Measurements from ENCODE around the gene BCAS3. TPM values are rescaled to one million over a fixed set of nuclear protein-coding genes. Genes with fewer than 3 reads are reported as not detected.

BCAS3 gene
- total and polyA plus RNA-seq, 2 donors (not counting 1 experiment from before 2014, with no cell fraction given), result 13.9 to 73.4 TPM

- H3K4me1 Mint-ChIP-seq, result no peaks in the 10 kb centered on the region
- H2AFZ ChIP-seq (ENCODE audit: insufficient read depth, low read depth, low read length, poor library complexity, severe bottlenecking), result no peak overlapping the region
- H3K9me3 ChIP-seq (ENCODE audit: control extremely low read depth in 1 of 3, control insufficient read depth in 2 of 3, insufficient read depth in 1 of 3, low read length in 2 of 3), result peaks cover 0 to under 1% (median 0%) of the 10 kb centered on the region in 3 donors
- intact Hi-C loops (cut with micrococcal nuclease), result no loop called here
- H3K27me3 Mint-ChIP-seq, result no peaks in the 10 kb centered on the region
- ATAC-seq (ENCODE audit: low read depth) (no peak), DNase-seq (no peak)
- no peak overlapping the region for H3K4me3 ChIP-seq (ENCODE audit: control extremely low read depth in 1 of 5, extremely low read depth in 1 of 5, insufficient read depth in 1 of 5, low read depth in 2 of 5, low read length in 4 of 5)
- 100% methylated on average over 5 of the region's 6 CpGs for WGBS (ENCODE audit: insufficient coverage)
- ChIA-PET POLR2A (no interaction called here), CTCF (no interaction called here)
- no peaks in the 10 kb centered on the region for H3K36me3 ChIP-seq (replicated peaks in 1 of 2; ENCODE audit: control extremely low read depth in 1 of 2, control insufficient read depth in 1 of 2, extremely low read depth in 1 of 2, insufficient read depth in 2 of 2, low read length in 1 of 2)
- H3K4me3 Mint-ChIP-seq, result no peak overlapping the region
- H3K79me2 ChIP-seq (ENCODE audit: control insufficient read depth, insufficient read depth, low read length), result no peaks in the 10 kb centered on the region
- no peaks in the 10 kb centered on the region for H3K9me3 Mint-ChIP-seq (ENCODE audit: insufficient read depth)
- H3K9ac ChIP-seq (ENCODE audit: low read length), result no peak overlapping the region
- H4K20me1 ChIP-seq (ENCODE audit: control insufficient read depth, insufficient read depth, low read length, poor library complexity, severe bottlenecking), result no peaks in the 10 kb centered on the region
- no peak overlapping the region for H3K27ac Mint-ChIP-seq
- TF ChIP-seq CTCF (IDR thresholded peaks at IDR 0.05) (no peak), EZH2 (IDR thresholded peaks at IDR 0.05; ENCODE audit: borderline replicate concordance, insufficient read depth, low read depth, low read length, poor library complexity, severe bottlenecking) (no peak)
- H3K4me2 ChIP-seq (replicated peaks; ENCODE audit: low read depth, low read length, poor library complexity, severe bottlenecking), result no peak overlapping the region
- no peak overlapping the region for H3K27ac ChIP-seq (ENCODE audit: low read length in 2 of 2)
- H3K4me1 ChIP-seq (ENCODE audit: control insufficient read depth in 2 of 2, insufficient read depth in 2 of 2, low read length in 2 of 2), result no peaks in the 10 kb centered on the region
- no peaks in the 10 kb centered on the region for H3K27me3 ChIP-seq (replicated peaks in 1 of 4; ENCODE audit: control extremely low read depth in 1 of 4, control insufficient read depth in 3 of 4, insufficient read depth in 4 of 4, low read length in 3 of 4)
Measured at GRCh38 chr17:60910415-60910814, 232.8 kb downstream of the BCAS3 start.

GRCh38 chr17:60914078-60914477 is 236.4 kb downstream of the BCAS3 start:
- Mint-ChIP-seq H3K4me1 (no peaks in the 10 kb centered on the region), H3K9me3 (ENCODE audit: insufficient read depth) (peaks cover 8% of the 10 kb centered on the region), H3K4me3 (no peak overlapping the region), H3K27ac (no peak overlapping the region), H3K27me3 (no peaks in the 10 kb centered on the region)
- Histone ChIP-seq H3K36me3 (replicated peaks in 1 of 2; ENCODE audit: control extremely low read depth in 1 of 2, control insufficient read depth in 1 of 2, extremely low read depth in 1 of 2, insufficient read depth in 2 of 2, low read length in 1 of 2) (no peaks in the 10 kb centered on the region), H3K4me1 (ENCODE audit: control insufficient read depth in 2 of 2, insufficient read depth in 2 of 2, low read length in 2 of 2) (no peaks in the 10 kb centered on the region), H3K4me2 (replicated peaks; ENCODE audit: low read depth, low read length, poor library complexity, severe bottlenecking) (no peak overlapping the region), H3K4me3 (ENCODE audit: control extremely low read depth in 1 of 5, extremely low read depth in 1 of 5, insufficient read depth in 1 of 5, low read depth in 2 of 5, low read length in 4 of 5) (no peak overlapping the region), H2AFZ (ENCODE audit: insufficient read depth, low read depth, low read length, poor library complexity, severe bottlenecking) (no peak overlapping the region), H3K79me2 (ENCODE audit: control insufficient read depth, insufficient read depth, low read length) (no peaks in the 10 kb centered on the region), H3K27ac (ENCODE audit: low read length in 2 of 2) (no peak overlapping the region), H3K9ac (ENCODE audit: low read length) (no peak overlapping the region), H4K20me1 (ENCODE audit: control insufficient read depth, insufficient read depth, low read length, poor library complexity, severe bottlenecking) (no peaks in the 10 kb centered on the region), H3K9me3 (ENCODE audit: control extremely low read depth in 1 of 3, control insufficient read depth in 2 of 3, insufficient read depth in 1 of 3, low read length in 2 of 3) (peaks cover 1 to 5% (median 5%) of the 10 kb centered on the region in 3 donors), H3K27me3 (replicated peaks in 1 of 4; ENCODE audit: control extremely low read depth in 1 of 4, control insufficient read depth in 3 of 4, insufficient read depth in 4 of 4, low read length in 3 of 4) (no peaks in the 10 kb centered on the region)
- ChIA-PET CTCF (no interaction called here), POLR2A (no interaction called here)
- no CpG with 5 or more reads among the region's 1 CpG for WGBS (ENCODE audit: insufficient coverage)
- no peak for ATAC-seq (ENCODE audit: low read depth)
- no peak for DNase-seq
- intact Hi-C loops (cut with micrococcal nuclease), result no loop called here
- TF ChIP-seq EZH2 (IDR thresholded peaks at IDR 0.05; ENCODE audit: borderline replicate concordance, insufficient read depth, low read depth, low read length, poor library complexity, severe bottlenecking), result no peak
- TF ChIP-seq CTCF (IDR thresholded peaks at IDR 0.05), result no peak
